Gastroesophageal sphincter (tissue), 3 donors: ENCODE measurements around the gene EPB41L4A.

ENCODE experiments used
- CTCF ChIP-seq, 4 experiments: fragments of 200-600 bp in 2 of 4; fragments of 450-650 bp in 2 of 4; sonication (generic) in 1 of 4; IDR thresholded peaks; one replicate each; pipeline ENCODE4 v1.5.1; 2017 to 2019; ENCODE audit warnings: antibody characterized with exemption in 4 of 4, mild to moderate bottlenecking in 2 of 4, moderate library complexity in 2 of 4
- POLR2A ChIP-seq, 2 donors: fragments of 450-650 bp; IDR thresholded peaks; one replicate each; pipeline ENCODE4 v1.6.1; 2017; ENCODE audit warnings: antibody characterized with exemption in 2 of 2, mild to moderate bottlenecking in 2 of 2, moderate library complexity in 1 of 2

GRCh38 chr5:112411903-112412302 is 7.2 kb downstream of the EPB41L4A start:
- TF ChIP-seq CTCF (IDR thresholded peaks at IDR 0.05), result no peak
- TF ChIP-seq POLR2A (IDR thresholded peaks at IDR 0.05), result no peak
